GM18873 (cell line): ENCODE measurements around the gene CEACAM21.

Source experiments
- ATAC-seq: cut with Tn5 transposase; IDR thresholded peaks from one replicate; pipeline ENCODE4 v1.9.1; 2021; ENCODE audit warnings: mild to moderate bottlenecking, moderate library complexity, moderate number of reproducible peaks; ENCODE audit not compliant: unreplicated experiment, low FRiP score

CEACAM21 gene

GRCh38 chr19:41575998-41576397 lies at the start of gene CEACAM21:
Gene CEACAM21 (plus strand): TSS chr19:41576166. CDS start chr19:41576275, 109 bp downstream.
- no peak for ATAC-seq

- ATAC-seq = no peak
These were observed 48.9 kb upstream of the CEACAM21 start for GRCh38 chr19:41527089-41527488.

- ATAC-seq = no peak
These were observed 47.9 kb upstream of the CEACAM21 start for GRCh38 chr19:41528106-41528505.

- ATAC-seq = no peak
These were observed 46.3 kb upstream of the CEACAM21 start for GRCh38 chr19:41529484-41530183.

DNA sequence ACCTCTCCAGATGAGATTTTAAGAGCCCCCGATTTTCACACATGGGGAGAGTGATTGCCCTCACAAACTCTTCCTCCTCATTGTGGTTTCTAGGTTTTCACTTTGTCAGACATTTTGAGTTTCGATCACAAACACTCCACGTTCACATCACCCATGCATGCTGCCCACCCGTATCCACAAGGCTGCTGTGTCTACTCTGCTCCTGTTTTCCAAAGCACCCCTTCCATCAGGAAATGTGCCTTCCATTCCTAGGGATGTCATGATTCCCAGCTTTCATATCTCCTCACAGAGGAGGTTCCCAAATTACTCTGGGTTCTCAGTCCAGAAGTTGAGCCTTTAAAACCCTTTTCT lies 45.8 kb upstream of the CEACAM21 start:
- no peak for ATAC-seq

GRCh38 chr19:41530761-41531301 lies 45.1 kb upstream of the CEACAM21 start:
- ATAC-seq = no peak

GRCh38 chr19:41531438-41532311 lies 44.3 kb upstream of the CEACAM21 start:
- no peak for ATAC-seq

GRCh38 chr19:41532526-41532925 lies 43.4 kb upstream of the CEACAM21 start:
- no peak for ATAC-seq

- ATAC-seq = no peak
These were observed 42.2 kb upstream of the CEACAM21 start for GRCh38 chr19:41533671-41534215.

DNA sequence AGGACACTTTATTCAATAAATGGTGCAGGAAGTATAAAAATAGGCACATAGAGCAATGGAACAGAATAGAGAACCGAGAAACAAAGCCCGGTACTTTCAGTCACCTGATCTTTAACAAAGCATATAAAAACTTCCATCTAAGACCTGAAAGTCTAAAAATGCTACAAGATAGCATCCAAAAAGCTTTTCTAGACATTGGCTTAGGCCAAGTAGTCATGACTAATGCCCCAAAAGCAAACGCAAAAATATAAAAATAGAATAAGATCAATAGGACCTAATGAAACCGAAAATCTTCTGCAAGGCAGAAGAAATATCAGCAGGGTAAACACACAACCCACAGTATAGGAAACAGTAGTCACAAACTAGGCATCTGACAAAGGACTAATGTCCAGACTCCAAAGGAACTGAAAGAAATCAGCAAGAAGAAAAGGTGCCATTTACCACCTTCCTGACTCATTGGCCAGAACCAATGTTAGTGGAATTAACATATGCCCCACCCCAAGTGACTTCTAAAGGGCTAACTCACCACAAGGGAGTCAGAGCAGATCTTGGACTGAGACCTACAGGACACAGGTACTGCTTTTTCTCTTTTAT lies 40.8 kb upstream of the CEACAM21 start:
- ATAC-seq = peak; percentile 71

GRCh38 chr19:41537789-41538188 lies 38.2 kb upstream of the CEACAM21 start:
- no peak for ATAC-seq

- ATAC-seq = no peak
These were observed 35.8 kb upstream of the CEACAM21 start for GRCh38 chr19:41540041-41540695.

- no peak for ATAC-seq
These were observed 33.9 kb upstream of the CEACAM21 start for GRCh38 chr19:41541990-41542584.

GRCh38 chr19:41542622-41543021 lies 33.3 kb upstream of the CEACAM21 start:
- no peak for ATAC-seq

DNA sequence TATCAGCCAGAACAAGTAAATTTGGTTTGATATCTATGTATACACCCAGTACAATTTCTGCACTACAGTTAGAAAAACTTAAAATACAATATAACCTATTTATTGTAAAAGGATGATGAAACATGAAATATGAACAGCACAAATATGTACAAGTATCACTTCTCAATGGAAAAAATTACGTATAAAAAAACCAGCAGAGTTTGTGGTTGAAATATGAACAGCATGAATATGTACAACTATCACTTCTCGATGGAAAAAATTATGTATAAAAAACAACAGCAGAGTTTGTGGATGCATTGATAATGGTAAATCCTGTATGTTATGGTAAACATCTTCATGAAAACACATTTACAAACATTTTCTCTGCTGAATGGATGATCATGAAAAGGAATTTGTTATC lies 32.4 kb upstream of the CEACAM21 start:
- no peak for ATAC-seq

- no peak for ATAC-seq
These were observed 30.4 kb upstream of the CEACAM21 start for GRCh38 chr19:41545547-41545946.

DNA sequence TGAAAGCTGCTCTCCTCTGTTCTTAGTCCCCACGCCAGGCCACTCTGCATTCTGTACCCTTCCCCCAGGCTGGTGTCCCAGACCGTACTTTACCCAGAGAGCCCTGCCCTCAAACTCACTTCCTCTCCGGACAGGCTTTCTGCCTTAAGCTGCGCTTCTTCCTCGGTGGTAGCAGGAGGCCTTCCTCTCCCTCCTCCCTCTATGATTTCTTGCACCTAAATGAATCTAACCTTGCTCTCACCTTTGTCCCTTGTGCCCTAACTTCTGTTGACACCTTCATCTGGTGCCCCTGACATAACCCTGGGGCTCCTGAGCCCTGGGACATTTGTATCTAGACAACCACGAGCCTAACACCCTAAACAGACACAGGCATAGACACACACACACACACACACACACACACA lies 29.6 kb upstream of the CEACAM21 start:
- no peak for ATAC-seq

DNA sequence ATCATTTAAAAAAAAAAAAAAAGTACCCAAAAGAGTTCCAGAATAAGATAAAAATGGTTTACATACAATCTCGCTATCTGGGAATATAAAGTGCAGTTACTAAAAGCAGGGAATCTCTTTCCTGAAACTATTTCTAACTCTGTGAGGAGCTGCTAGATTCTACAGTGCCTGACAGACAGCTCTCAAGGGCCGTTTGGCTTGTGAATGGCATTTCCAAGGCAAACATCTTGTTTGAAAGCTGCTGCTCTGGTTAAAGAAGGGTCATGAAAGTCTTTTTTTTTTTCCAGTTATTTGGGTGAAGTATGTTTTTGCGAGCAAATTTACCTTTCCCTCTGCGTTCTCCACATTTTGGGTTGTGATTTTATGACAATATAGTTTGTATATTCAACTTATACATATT lies 29.0 kb upstream of the CEACAM21 start:
- ATAC-seq = no peak

DNA sequence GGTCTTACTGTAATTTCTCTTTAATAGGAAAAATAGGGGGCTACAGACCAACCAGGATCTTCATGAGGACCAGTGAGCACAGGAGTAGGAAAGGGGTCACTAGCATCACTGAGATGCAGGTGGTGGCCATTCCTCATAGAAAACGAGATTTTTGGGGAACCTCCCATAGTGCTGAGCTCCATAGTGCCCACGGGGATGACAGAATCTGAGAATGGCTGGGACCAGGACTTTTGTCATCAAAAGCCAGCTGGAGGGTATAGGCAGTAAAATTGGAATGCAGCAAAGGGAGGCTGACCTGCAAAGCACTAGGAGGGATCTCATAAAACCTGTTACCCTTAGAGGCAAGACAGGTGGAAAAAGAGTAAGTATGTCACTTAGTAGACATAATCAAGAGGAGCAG lies 28.4 kb upstream of the CEACAM21 start:
- ATAC-seq = no peak

DNA sequence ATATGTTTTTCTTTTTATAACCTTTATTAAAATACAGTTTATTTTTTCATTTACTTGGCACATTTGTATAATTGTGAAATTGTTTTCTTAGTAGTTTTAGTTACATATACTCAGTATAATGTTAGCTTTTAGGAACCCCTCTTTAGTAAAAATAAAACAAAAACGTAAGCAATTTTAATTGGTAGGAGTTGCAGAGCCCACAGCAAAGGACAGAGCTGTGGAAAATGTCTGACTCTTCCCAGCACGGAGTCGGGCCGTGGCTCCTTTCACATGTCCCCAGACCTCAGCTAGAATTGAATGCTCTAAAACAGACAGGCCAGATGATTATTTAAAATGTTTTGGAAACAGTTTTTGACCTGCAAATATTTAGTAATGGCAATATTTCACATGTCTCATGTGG lies 27.9 kb upstream of the CEACAM21 start:
- no peak for ATAC-seq
